Neuronal stem cell (in vitro differentiated cells): ENCODE data around the gene KCNK10.

Experiments used
- DNase-seq: peaks from one replicate; pipeline ENCODE4 v3.0.0-alpha.2; 2013; ENCODE audit warnings: low spot score
- H2AFZ ChIP-seq: one replicate; pipeline ENCODE4 v1.6.1; 2013; ENCODE audit warnings: mild to moderate bottlenecking, low read length, inconsistent platforms
- H2AK5ac ChIP-seq: 2 replicates; pipeline ENCODE4 v1.6.1; 2013; ENCODE audit warnings: low read depth, mild to moderate bottlenecking, inconsistent platforms, low read length, moderate library complexity, mixed read lengths
- H2BK120ac ChIP-seq: 2 replicates; pipeline ENCODE4 v1.6.1; 2013; ENCODE audit warnings: low read depth, mild to moderate bottlenecking, inconsistent platforms, low read length, moderate library complexity, mixed read lengths
- H2BK12ac ChIP-seq: one replicate; pipeline ENCODE4 v1.6.1; 2013; ENCODE audit warnings: low read length, inconsistent platforms
- H2BK15ac ChIP-seq: 2 replicates; pipeline ENCODE4 v1.6.1; 2013; ENCODE audit warnings: mild to moderate bottlenecking, low read length, inconsistent platforms, mixed read lengths
- H2BK5ac ChIP-seq: one replicate; pipeline ENCODE4 v1.6.1; 2013; ENCODE audit warnings: inconsistent platforms, mild to moderate bottlenecking, low read length, moderate library complexity
- H3K14ac ChIP-seq: one replicate; pipeline ENCODE4 v1.6.1; 2013; ENCODE audit warnings: low read length, inconsistent platforms
- H3K18ac ChIP-seq: 2 replicates; pipeline ENCODE4 v1.6.1; 2013; ENCODE audit warnings: low read length, inconsistent platforms
- H3K23ac ChIP-seq: 2 replicates; pipeline ENCODE4 v1.6.1; 2013; ENCODE audit warnings: low read depth, mild to moderate bottlenecking, mixed read lengths, low read length, inconsistent platforms; ENCODE audit not compliant: poor library complexity
- H3K27ac ChIP-seq: replicated peaks from 3 replicates; pipeline ENCODE4 v1.5.1; 2013; ENCODE audit warnings: low read length, inconsistent platforms
- H3K27me3 ChIP-seq, 3 experiments: 2 replicates each; pipeline ENCODE4 v1.6.1; 2013; ENCODE audit warnings: low read length in 3 of 3, mild to moderate bottlenecking in 2 of 3, inconsistent platforms in 1 of 3, low read depth in 1 of 3, mixed read lengths in 1 of 3, moderate library complexity in 1 of 3; ENCODE audit not compliant: control insufficient read depth in 3 of 3, insufficient read depth in 3 of 3
- H3K36me3 ChIP-seq, 2 donors: replicated peaks in 1 of 2; 2 replicates each; pipeline ENCODE4 v1.6.1; 2013; ENCODE audit warnings: low read length in 2 of 2; ENCODE audit not compliant: control insufficient read depth in 2 of 2, insufficient read depth in 2 of 2
- H3K4ac ChIP-seq: 2 replicates; pipeline ENCODE4 v1.6.1; 2013; ENCODE audit warnings: inconsistent platforms, mild to moderate bottlenecking, low read length, moderate library complexity
- H3K4me1 ChIP-seq, 2 donors: 1 replicate in 1 of 2; 2 replicates in 1 of 2; pipeline ENCODE4 v1.6.1; 2013; ENCODE audit warnings: low read length in 2 of 2, low read depth in 1 of 2; ENCODE audit not compliant: control insufficient read depth in 2 of 2, insufficient read depth in 1 of 2
- H3K4me2 ChIP-seq: one replicate; pipeline ENCODE4 v1.6.1; 2013; ENCODE audit warnings: mild to moderate bottlenecking, low read length, inconsistent platforms; ENCODE audit not compliant: insufficient read depth, poor library complexity, severe bottlenecking
- H3K4me3 ChIP-seq, 2 donors: 2 replicates each; pipeline ENCODE4 v1.5.1; 2013; ENCODE audit warnings: low read length in 2 of 2, mild to moderate bottlenecking in 2 of 2, inconsistent platforms in 1 of 2, moderate library complexity in 1 of 2
- H3K79me1 ChIP-seq: one replicate; pipeline ENCODE4 v1.6.1; 2013; ENCODE audit warnings: low read depth, mild to moderate bottlenecking, inconsistent platforms, low read length, moderate library complexity
- H3K9ac ChIP-seq: one replicate; pipeline ENCODE4 v1.6.1; 2013; ENCODE audit warnings: mild to moderate bottlenecking, low read depth, low read length, inconsistent platforms; ENCODE audit not compliant: poor library complexity
- H3K9me3 ChIP-seq, 2 donors: replicated peaks in 1 of 2; 2 replicates each; pipeline versions ENCODE3 to v1.6.1; 2013; ENCODE audit warnings: low read length in 2 of 2, mild to moderate bottlenecking in 2 of 2, inconsistent platforms in 1 of 2, low read depth in 1 of 2, mixed read lengths in 1 of 2, moderate library complexity in 1 of 2; ENCODE audit not compliant: control insufficient read depth in 2 of 2, insufficient read depth in 1 of 2
- H4K8ac ChIP-seq: one replicate; pipeline ENCODE4 v1.6.1; 2013; ENCODE audit warnings: low read depth, mild to moderate bottlenecking, inconsistent platforms, low read length, moderate library complexity
- H4K91ac ChIP-seq: one replicate; pipeline ENCODE4 v1.6.1; 2013; ENCODE audit warnings: low read length, low read depth, mild to moderate bottlenecking, inconsistent platforms; ENCODE audit not compliant: poor library complexity
- WGBS, 2 donors: extraction: QIAGEN DNeasy Blood & Tissue Kit; methylation state at CpG; one replicate each; pipeline ENCODE4 v1.1.7; 2013; ENCODE audit warnings: missing lambda C conversion rate in 2 of 2, mixed read lengths in 1 of 2; ENCODE audit not compliant: insufficient read length in 2 of 2, insufficient replicate concordance in 1 of 2; ENCODE audit errors: extremely low coverage in 2 of 2; 5-methylcytosine and 5-hydroxymethylcytosine counted together

The KCNK10 gene

DNA sequence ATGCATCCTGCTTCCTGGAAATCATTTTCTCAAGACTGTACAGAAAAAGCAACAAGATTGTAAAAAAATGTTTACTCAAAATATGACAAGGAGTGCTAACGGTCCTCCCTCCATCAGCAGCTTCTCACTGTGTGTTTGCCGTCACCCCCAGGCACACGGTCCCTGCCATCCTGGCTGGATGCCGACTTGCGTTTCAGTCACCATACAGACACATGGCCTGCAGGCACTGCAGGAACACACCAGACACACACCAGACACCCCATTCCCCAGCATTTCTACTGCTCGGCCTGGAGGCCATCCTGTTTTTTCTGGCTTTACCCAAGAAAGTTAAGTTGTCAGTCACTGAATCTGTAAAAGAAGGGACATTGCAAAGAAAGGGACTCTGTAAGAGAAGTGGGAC is 10.8 kb downstream of the KCNK10 start:
- H2BK12ac ChIP-seq: no peak overlapping the region
- no peak overlapping the region for H3K9ac ChIP-seq
- DNase-seq: no peak
- no peak overlapping the region for H2BK120ac ChIP-seq
- no peak overlapping the region for H3K4me2 ChIP-seq
- no peaks in the 10 kb centered on the region for H3K79me1 ChIP-seq
- peak overlapping the region; percentile 38 for H2AFZ ChIP-seq
- no peak overlapping the region for H3K27ac ChIP-seq
- H3K9me3 ChIP-seq: peaks cover 3 to 16% of the 10 kb centered on the region in 2 donors
- no peak overlapping the region for H3K14ac ChIP-seq
- no peak overlapping the region for H3K23ac ChIP-seq
- no peak overlapping the region for H3K4ac ChIP-seq
- H3K18ac ChIP-seq: peak overlapping the region; percentile 53
- no peak overlapping the region for H2AK5ac ChIP-seq
- H3K4me1 ChIP-seq: peaks cover 23 to 25% of the 10 kb centered on the region in 2 donors
- no peak overlapping the region for H4K91ac ChIP-seq
- H2BK15ac ChIP-seq: no peak overlapping the region
- no peak overlapping the region for H4K8ac ChIP-seq
- H3K36me3 ChIP-seq: no peaks in the 10 kb centered on the region
- no CpG with 5 or more reads among the region's 6 CpGs for WGBS, 2 donors
- no peak overlapping the region for H2BK5ac ChIP-seq
- no peak overlapping the region for H3K4me3 ChIP-seq
- no peaks in the 10 kb centered on the region for H3K27me3 ChIP-seq

DNA sequence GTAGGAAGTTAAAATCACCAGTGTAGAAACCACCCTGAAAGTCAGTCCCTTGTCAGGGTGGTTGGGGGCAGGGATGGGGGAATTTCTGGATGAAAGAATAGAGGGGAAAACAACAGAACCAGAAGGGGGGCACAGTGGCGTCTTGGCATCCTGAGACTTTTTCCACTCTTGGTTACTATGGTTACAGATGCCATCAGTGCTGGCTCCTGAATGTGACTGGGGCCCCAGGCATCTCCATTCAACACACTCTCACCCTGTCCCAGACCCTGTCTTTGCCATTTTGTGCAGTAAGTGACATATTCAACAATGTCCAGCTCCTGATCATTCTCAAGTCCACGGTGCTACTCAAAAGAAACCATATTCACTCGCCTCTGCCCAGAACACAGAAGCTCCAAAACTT is 11.3 kb downstream of the KCNK10 start:
- Histone ChIP-seq H3K4me1 (peaks cover 23 to 25% of the 10 kb centered on the region in 2 donors), H3K36me3 (no peaks in the 10 kb centered on the region), H2BK5ac (no peak overlapping the region), H3K27me3 (no peaks in the 10 kb centered on the region), H3K4me3 (no peak overlapping the region), H2BK15ac (no peak overlapping the region), H3K9me3 (peaks cover 3 to 16% of the 10 kb centered on the region in 2 donors), H3K27ac (no peak overlapping the region), H2BK120ac (no peak overlapping the region), H2AFZ (no peak overlapping the region), H3K79me1 (no peaks in the 10 kb centered on the region), H2BK12ac (no peak overlapping the region), H3K4ac (no peak overlapping the region), H3K18ac (no peak overlapping the region), H4K8ac (no peak overlapping the region), H4K91ac (no peak overlapping the region), H3K4me2 (no peak overlapping the region), H2AK5ac (no peak overlapping the region), H3K23ac (no peak overlapping the region), H3K9ac (no peak overlapping the region), H3K14ac (no peak overlapping the region)
- WGBS, 2 donors: no CpG with 5 or more reads among the region's 3 CpGs
- DNase-seq: no peak

DNA sequence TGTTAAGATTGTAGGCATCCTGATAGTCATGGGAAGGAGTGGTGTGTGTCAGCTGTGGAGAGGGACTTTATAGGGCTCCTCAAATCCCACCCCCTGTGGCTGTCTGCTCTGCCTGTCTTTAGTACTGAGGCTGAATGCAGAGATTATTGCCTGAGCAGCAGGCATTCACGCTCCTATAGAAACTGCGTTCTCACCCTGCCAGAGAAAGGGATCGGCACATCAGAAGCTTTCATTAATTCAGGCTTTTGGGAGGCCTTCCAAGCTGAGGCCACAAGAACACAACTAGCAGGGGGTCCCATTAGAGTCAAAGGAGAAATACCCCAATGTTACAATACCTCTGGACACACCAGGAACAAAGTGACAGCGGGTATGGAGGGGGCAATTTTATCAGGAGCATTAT is 12.6 kb downstream of the KCNK10 start:
- no peak overlapping the region for H2BK120ac ChIP-seq
- H2AFZ ChIP-seq: no peak overlapping the region
- DNase-seq: peak; percentile 85
- H2BK5ac ChIP-seq: no peak overlapping the region
- no peak overlapping the region for H2AK5ac ChIP-seq
- no peaks in the 10 kb centered on the region for H3K36me3 ChIP-seq
- H3K4ac ChIP-seq: no peak overlapping the region
- H3K9me3 ChIP-seq: peaks cover 3 to 16% of the 10 kb centered on the region in 2 donors
- no peak overlapping the region for H4K91ac ChIP-seq
- H3K18ac ChIP-seq: no peak overlapping the region
- H2BK12ac ChIP-seq: peak overlapping the region; percentile 48
- no peak overlapping the region for H3K14ac ChIP-seq
- no CpG with 5 or more reads among the region's 4 CpGs for WGBS, 2 donors
- H3K9ac ChIP-seq: no peak overlapping the region
- peak overlapping the region; percentile 43 for H3K4me2 ChIP-seq
- no peaks in the 10 kb centered on the region for H3K27me3 ChIP-seq
- H3K4me1 ChIP-seq: peaks cover 21 to 25% of the 10 kb centered on the region in 2 donors
- no peak overlapping the region for H2BK15ac ChIP-seq
- H3K4me3 ChIP-seq: no peak overlapping the region
- peak overlapping the region; percentile 79 for H3K27ac ChIP-seq
- H3K79me1 ChIP-seq: no peaks in the 10 kb centered on the region
- H4K8ac ChIP-seq: no peak overlapping the region
- H3K23ac ChIP-seq: no peak overlapping the region

DNA sequence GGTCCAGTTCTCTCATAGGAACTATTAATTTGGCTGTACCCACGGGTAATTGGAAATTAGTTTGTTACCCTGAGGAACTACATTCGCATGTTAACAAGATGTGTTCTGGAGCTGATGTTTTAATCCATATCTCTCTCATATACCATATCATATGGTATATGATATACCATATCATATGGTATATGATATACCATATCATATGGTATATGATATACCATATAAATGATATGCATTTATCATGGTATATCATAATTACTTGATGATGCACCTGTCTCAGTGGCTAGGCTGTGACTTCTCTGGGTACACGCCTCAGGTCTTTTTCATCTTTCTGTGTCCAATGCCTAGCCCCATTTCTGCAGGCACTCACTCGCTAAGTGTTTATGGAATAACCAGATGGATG is 13.0 kb downstream of the KCNK10 start:
- H3K36me3 ChIP-seq: no peaks in the 10 kb centered on the region
- no peak overlapping the region for H3K18ac ChIP-seq
- no peak overlapping the region for H3K9ac ChIP-seq
- no CpG with 5 or more reads among the region's 4 CpGs for WGBS, 2 donors
- H3K4ac ChIP-seq: no peak overlapping the region
- no peak overlapping the region for H4K91ac ChIP-seq
- H3K23ac ChIP-seq: no peak overlapping the region
- no peak overlapping the region for H2BK15ac ChIP-seq
- no peak overlapping the region for H2AK5ac ChIP-seq
- no peak overlapping the region for H3K4me3 ChIP-seq
- H2BK120ac ChIP-seq: no peak overlapping the region
- H3K27me3 ChIP-seq: no peaks in the 10 kb centered on the region
- peak overlapping the region; percentile 43 for H3K4me2 ChIP-seq
- H2BK12ac ChIP-seq: peak overlapping the region; percentile 48
- H3K14ac ChIP-seq: no peak overlapping the region
- no peak for DNase-seq
- H4K8ac ChIP-seq: no peak overlapping the region
- peaks cover 3 to 16% of the 10 kb centered on the region in 2 donors for H3K9me3 ChIP-seq
- no peak overlapping the region for H2BK5ac ChIP-seq
- H2AFZ ChIP-seq: no peak overlapping the region
- peak overlapping the region; percentile 79 for H3K27ac ChIP-seq
- no peaks in the 10 kb centered on the region for H3K79me1 ChIP-seq
- H3K4me1 ChIP-seq: peaks cover 21 to 25% of the 10 kb centered on the region in 2 donors
